ENCODE results near the gene CLHC1. TPM values are rescaled to one million over a fixed set of nuclear protein-coding genes. Genes with fewer than 3 reads are reported as not detected.

Gene CLHC1
- total and polyA plus RNA-seq, 2 experiments from 2014 or later = 1.3 to 5.6 TPM

- H3K36me3 ChIP-seq (ENCODE audit: low read depth) = no peaks in the 10 kb centered on the region
- TF ChIP-seq EZH2phosphoT487 (IDR thresholded peaks at IDR 0.05; ENCODE audit: insufficient read depth, low read depth) (no peak), EZH2 (IDR thresholded peaks at IDR 0.05; ENCODE audit: insufficient read depth, poor library complexity, severe bottlenecking) (no peak)
- H3K9ac ChIP-seq = no peak overlapping the region
- H2AFZ ChIP-seq = no peak overlapping the region
- in situ Hi-C loops (cut with MboI) = no loop called here
- DNase-seq = no peak
- H3K27ac ChIP-seq = no peak overlapping the region
- H3K27me3 ChIP-seq (replicated peaks; ENCODE audit: insufficient read depth) = no peaks in the 10 kb centered on the region
- H3K4me3 ChIP-seq = no peak overlapping the region
- H3K4me1 ChIP-seq (ENCODE audit: insufficient read depth) = peaks cover 5% of the 10 kb centered on the region
- no peaks in the 10 kb centered on the region for H3K9me3 ChIP-seq (ENCODE audit: low read depth)
- H4K20me1 ChIP-seq (ENCODE audit: insufficient read depth) = no peaks in the 10 kb centered on the region
- no peaks in the 10 kb centered on the region for H3K9me2 ChIP-seq (ENCODE audit: insufficient read depth)
- no peaks in the 10 kb centered on the region for H3K79me2 ChIP-seq (ENCODE audit: insufficient read depth)
- peaks cover 8% of the 10 kb centered on the region; the same call in 1 of the 2 replicates for H3F3A ChIP-seq (ENCODE audit: insufficient read depth)
- WGBS, 2 experiments (ENCODE audit: low coverage in 1 of 2, low lambda C conversion rate in 2 of 2, missing lambda C conversion rate in 2 of 2) = 93 to 95% methylated on average over 5 of the region's 5 CpGs
- no peak overlapping the region for H3K4me2 ChIP-seq (ENCODE audit: unreplicated experiment)
These were observed 93.2 kb downstream of the CLHC1 start for GRCh38 chr2:55138882-55139229.

- H3K27me3 ChIP-seq (replicated peaks; ENCODE audit: insufficient read depth) = no peaks in the 10 kb centered on the region
- H3K9me2 ChIP-seq (ENCODE audit: insufficient read depth) = no peaks in the 10 kb centered on the region
- DNase-seq = no peak
- H3K27ac ChIP-seq = no peak overlapping the region
- no peak overlapping the region for H3K4me2 ChIP-seq (ENCODE audit: unreplicated experiment)
- no peaks in the 10 kb centered on the region for H3K36me3 ChIP-seq (ENCODE audit: low read depth)
- no peak overlapping the region for H2AFZ ChIP-seq
- peaks cover 9% of the 10 kb centered on the region for H3K4me1 ChIP-seq (ENCODE audit: insufficient read depth)
- 82 to 85% methylated on average over 12 of the region's 12 CpGs for WGBS, 2 experiments (ENCODE audit: low coverage in 1 of 2, low lambda C conversion rate in 2 of 2, missing lambda C conversion rate in 2 of 2)
- no peak overlapping the region for H3K9ac ChIP-seq
- in situ Hi-C loops (cut with MboI) = no loop called here
- H4K20me1 ChIP-seq (ENCODE audit: insufficient read depth) = no peaks in the 10 kb centered on the region
- no peaks in the 10 kb centered on the region for H3K79me2 ChIP-seq (ENCODE audit: insufficient read depth)
- no peak overlapping the region for H3K4me3 ChIP-seq
- H3K9me3 ChIP-seq (ENCODE audit: low read depth) = no peaks in the 10 kb centered on the region
- peaks cover 8% of the 10 kb centered on the region; the same call in 1 of the 2 replicates for H3F3A ChIP-seq (ENCODE audit: insufficient read depth)
- TF ChIP-seq EZH2 (IDR thresholded peaks at IDR 0.05; ENCODE audit: insufficient read depth, poor library complexity, severe bottlenecking) = no peak
- no peak for TF ChIP-seq EZH2phosphoT487 (IDR thresholded peaks at IDR 0.05; ENCODE audit: insufficient read depth, low read depth)
These were observed 93.8 kb downstream of the CLHC1 start for GRCh38 chr2:55138014-55138881.

- Histone ChIP-seq H3K36me3 (ENCODE audit: low read depth) (no peaks in the 10 kb centered on the region), H3K9me3 (ENCODE audit: low read depth) (no peaks in the 10 kb centered on the region), H3K9me2 (ENCODE audit: insufficient read depth) (no peaks in the 10 kb centered on the region), H3K27me3 (replicated peaks; ENCODE audit: insufficient read depth) (no peaks in the 10 kb centered on the region), H3K79me2 (ENCODE audit: insufficient read depth) (no peaks in the 10 kb centered on the region), H3K4me1 (ENCODE audit: insufficient read depth) (peaks cover 10% of the 10 kb centered on the region), H3K27ac (no peak overlapping the region), H3K4me2 (ENCODE audit: unreplicated experiment) (no peak overlapping the region), H3F3A (ENCODE audit: insufficient read depth) (peaks cover 8% of the 10 kb centered on the region; the same call in 1 of the 2 replicates), H4K20me1 (ENCODE audit: insufficient read depth) (no peaks in the 10 kb centered on the region), H3K4me3 (no peak overlapping the region), H3K9ac (no peak overlapping the region), H2AFZ (no peak overlapping the region)
- DNase-seq = no peak
- in situ Hi-C loops (cut with MboI) = no loop called here
- 69 to 80% methylated on average over 15 to 23 of the region's 23 CpGs for WGBS, 2 experiments (ENCODE audit: low coverage in 1 of 2, low lambda C conversion rate in 2 of 2, missing lambda C conversion rate in 2 of 2)
- TF ChIP-seq EZH2phosphoT487 (IDR thresholded peaks at IDR 0.05; ENCODE audit: insufficient read depth, low read depth) (no peak), EZH2 (IDR thresholded peaks at IDR 0.05; ENCODE audit: insufficient read depth, poor library complexity, severe bottlenecking) (no peak)
These were observed 94.8 kb downstream of the CLHC1 start for GRCh38 chr2:55137024-55137958.

GRCh38 chr2:55136138-55136541 lies 96.0 kb downstream of the CLHC1 start:
- no peaks in the 10 kb centered on the region for H3K36me3 ChIP-seq (ENCODE audit: low read depth)
- in situ Hi-C loops (cut with MboI) = no loop called here
- H3K4me1 ChIP-seq (ENCODE audit: insufficient read depth) = peaks cover 10% of the 10 kb centered on the region
- no peak overlapping the region for H3K9ac ChIP-seq
- no peak for DNase-seq
- no peak for TF ChIP-seq EZH2phosphoT487 (IDR thresholded peaks at IDR 0.05; ENCODE audit: insufficient read depth, low read depth)
- TF ChIP-seq EZH2 (IDR thresholded peaks at IDR 0.05; ENCODE audit: insufficient read depth, poor library complexity, severe bottlenecking) = no peak
- H4K20me1 ChIP-seq (ENCODE audit: insufficient read depth) = no peaks in the 10 kb centered on the region
- H3K4me3 ChIP-seq = no peak overlapping the region
- H3F3A ChIP-seq (ENCODE audit: insufficient read depth) = peaks cover 8% of the 10 kb centered on the region; the same call in 1 of the 2 replicates
- no peak overlapping the region for H2AFZ ChIP-seq
- no peak overlapping the region for H3K4me2 ChIP-seq (ENCODE audit: unreplicated experiment)
- H3K27me3 ChIP-seq (replicated peaks; ENCODE audit: insufficient read depth) = no peaks in the 10 kb centered on the region
- 69 to 74% methylated on average over 4 of the region's 4 CpGs for WGBS, 2 experiments (ENCODE audit: low coverage in 1 of 2, low lambda C conversion rate in 2 of 2, missing lambda C conversion rate in 2 of 2)
- no peaks in the 10 kb centered on the region for H3K9me3 ChIP-seq (ENCODE audit: low read depth)
- no peaks in the 10 kb centered on the region for H3K79me2 ChIP-seq (ENCODE audit: insufficient read depth)
- no peaks in the 10 kb centered on the region for H3K9me2 ChIP-seq (ENCODE audit: insufficient read depth)
- no peak overlapping the region for H3K27ac ChIP-seq

Data from GM23248 (cell line).